ENCODE results near the gene PAQR5.

DNA sequence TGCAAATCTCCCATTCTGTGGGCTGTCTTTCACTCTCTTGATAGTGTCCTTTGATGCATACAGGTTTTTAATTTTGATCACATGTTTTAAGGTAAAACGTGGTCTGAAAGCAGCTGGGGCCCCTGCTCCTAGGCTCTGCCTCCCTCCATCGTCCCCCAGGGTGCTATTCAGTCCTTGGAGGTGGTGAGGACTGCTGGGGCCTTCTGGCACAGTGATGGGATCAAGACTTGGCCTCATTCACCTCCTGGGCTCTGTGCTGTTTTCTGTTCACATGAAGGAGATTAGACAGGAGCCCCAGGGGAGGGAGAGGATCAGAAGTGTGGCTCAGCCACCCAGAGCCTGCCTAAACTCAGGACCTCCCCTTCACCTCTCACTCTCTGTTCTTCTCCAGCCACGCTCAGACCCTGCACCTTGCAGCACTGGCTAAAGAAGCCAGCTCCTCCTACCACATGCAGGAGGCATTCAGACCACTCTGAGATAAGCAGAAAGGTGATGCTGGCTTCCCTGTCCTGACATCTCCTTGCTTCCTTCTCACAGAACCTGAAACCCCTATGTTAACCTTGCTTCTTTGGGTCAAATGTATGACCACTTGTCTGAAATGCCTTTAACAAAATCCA is 43.9 kb downstream of the PAQR5 start:
- no peak for TF ChIP-seq CTCF (conservative IDR thresholded peaks at IDR 0.05)
- TF ChIP-seq EZH2 (IDR thresholded peaks at IDR 0.05; ENCODE audit: low read depth) = no peak
